Measurements from ENCODE around the gene HLA-DRB5.

HLA-DRB5 gene

DNA sequence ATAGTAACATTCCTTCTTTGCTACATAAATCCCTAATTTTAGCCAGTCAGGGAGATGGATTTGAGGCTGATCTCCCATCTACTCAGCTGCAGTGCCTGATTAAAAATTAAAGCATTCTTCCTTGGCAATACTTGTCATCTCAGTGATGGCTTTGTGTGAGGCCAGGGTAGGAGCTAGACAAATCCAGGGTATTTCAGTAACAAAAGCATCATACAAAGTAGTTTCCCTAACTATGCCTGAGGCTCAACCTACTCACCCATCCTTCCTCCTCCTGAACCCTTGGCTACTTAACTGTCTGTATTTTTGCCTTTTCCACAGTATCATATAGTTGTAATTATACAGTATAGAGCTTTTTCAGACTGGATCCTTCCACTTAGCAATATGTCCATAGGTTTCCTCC lies 37.7 kb downstream of the HLA-DRB5 start:
- TF ChIP-seq CTCF (IDR thresholded peaks at IDR 0.05), result no peak
- Histone ChIP-seq H3K27ac (no peak overlapping the region), H3K36me3 (no peaks in the 10 kb centered on the region), H3K4me3 (no peak overlapping the region), H3K9me3 (no peaks in the 10 kb centered on the region), H3K27me3 (no peaks in the 10 kb centered on the region), H3K4me1 (no peaks in the 10 kb centered on the region)
- DNase-seq, result no peak
- intact Hi-C loops (cut with DNase I; ENCODE audit: low total_unique reads), result no loop called here

DNA sequence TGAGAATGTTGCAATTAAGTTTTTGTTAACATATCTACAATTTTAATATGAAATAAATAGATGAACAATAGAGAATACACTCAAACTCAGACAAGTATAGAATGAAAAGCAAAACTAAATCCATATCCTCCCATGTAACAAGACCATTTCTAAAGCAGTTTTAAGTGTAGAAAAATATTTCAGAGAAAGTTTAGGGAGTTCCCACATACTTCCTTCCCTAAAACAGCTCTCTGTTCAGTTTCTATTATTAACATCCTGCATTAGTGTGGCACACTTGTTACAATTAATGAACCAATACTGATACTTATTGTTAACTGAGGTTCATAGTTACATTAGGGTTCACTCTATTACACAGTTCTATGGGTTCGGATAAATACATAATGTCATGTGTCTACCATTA lies 38.4 kb downstream of the HLA-DRB5 start:
- no peaks in the 10 kb centered on the region for H3K9me3 ChIP-seq
- H3K27ac ChIP-seq, result no peak overlapping the region
- no peaks in the 10 kb centered on the region for H3K36me3 ChIP-seq
- TF ChIP-seq CTCF (IDR thresholded peaks at IDR 0.05), result no peak
- no peak overlapping the region for H3K4me3 ChIP-seq
- no peaks in the 10 kb centered on the region for H3K27me3 ChIP-seq
- H3K4me1 ChIP-seq, result no peaks in the 10 kb centered on the region
- intact Hi-C loops (cut with DNase I; ENCODE audit: low total_unique reads), result no loop called here
- DNase-seq, result no peak

GRCh38 chr6:32488083-32488482 lies 42.0 kb downstream of the HLA-DRB5 start:
- Histone ChIP-seq H3K27me3 (no peaks in the 10 kb centered on the region), H3K4me3 (no peak overlapping the region), H3K9me3 (no peaks in the 10 kb centered on the region), H3K27ac (no peak overlapping the region), H3K4me1 (no peaks in the 10 kb centered on the region), H3K36me3 (no peaks in the 10 kb centered on the region)
- DNase-seq, result no peak
- intact Hi-C loops (cut with DNase I; ENCODE audit: low total_unique reads), result no loop called here
- TF ChIP-seq CTCF (IDR thresholded peaks at IDR 0.05), result no peak

DNA sequence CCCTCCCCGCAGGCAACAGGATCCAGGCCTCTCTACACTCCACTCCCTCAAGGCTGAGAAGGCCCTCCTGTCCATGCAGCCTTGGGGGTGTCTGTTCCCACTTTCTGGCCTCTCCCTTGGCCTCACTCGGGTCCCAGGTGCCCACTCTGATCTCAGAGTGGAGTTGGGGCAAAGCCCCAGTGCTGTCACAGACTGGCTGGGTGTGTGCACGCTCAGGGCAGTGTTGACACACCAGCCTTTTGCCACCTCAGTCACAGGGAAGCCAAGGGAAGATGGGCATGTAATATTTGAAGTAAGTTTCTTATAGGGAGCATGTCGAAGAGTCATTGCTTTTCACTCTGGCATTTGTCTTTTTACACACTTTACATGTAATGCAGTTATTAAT lies 45.5 kb downstream of the HLA-DRB5 start:
- no peaks in the 10 kb centered on the region for H3K9me3 ChIP-seq
- H3K4me1 ChIP-seq, result no peaks in the 10 kb centered on the region
- no peak for TF ChIP-seq CTCF (IDR thresholded peaks at IDR 0.05)
- H3K27ac ChIP-seq, result no peak overlapping the region
- H3K36me3 ChIP-seq, result no peaks in the 10 kb centered on the region
- no peak for DNase-seq
- intact Hi-C loops (cut with DNase I; ENCODE audit: low total_unique reads), result no loop called here
- H3K4me3 ChIP-seq, result no peak overlapping the region
- H3K27me3 ChIP-seq, result no peaks in the 10 kb centered on the region

GRCh38 chr6:32483968-32484613 lies 46.0 kb downstream of the HLA-DRB5 start:
- no peaks in the 10 kb centered on the region for H3K4me1 ChIP-seq
- intact Hi-C loops (cut with DNase I; ENCODE audit: low total_unique reads), result no loop called here

More at GRCh38 chr6:32483968-32484613, 46.0 kb downstream of the HLA-DRB5 start:
- no peaks in the 10 kb centered on the region for H3K9me3 ChIP-seq
- no peak for TF ChIP-seq CTCF (IDR thresholded peaks at IDR 0.05)
- no peaks in the 10 kb centered on the region for H3K27me3 ChIP-seq
- H3K4me3 ChIP-seq, result no peak overlapping the region
- DNase-seq, result no peak
- no peaks in the 10 kb centered on the region for H3K36me3 ChIP-seq
- H3K27ac ChIP-seq, result no peak overlapping the region

Measured in tibial artery (tissue), 4 donors.